ENCODE measurements around the gene NCAPH2.

NCAPH2 gene

GRCh38 chr22:50520826-50521453, 12.9 kb downstream of the NCAPH2 start:
- no peak for TF ChIP-seq CTCF (IDR thresholded peaks at IDR 0.05; ENCODE audit: insufficient read depth, missing control alignments)
- DNase-seq (ENCODE audit: insufficient read length, low spot score) (no peak), FAIRE-seq (no peak)

DNA sequence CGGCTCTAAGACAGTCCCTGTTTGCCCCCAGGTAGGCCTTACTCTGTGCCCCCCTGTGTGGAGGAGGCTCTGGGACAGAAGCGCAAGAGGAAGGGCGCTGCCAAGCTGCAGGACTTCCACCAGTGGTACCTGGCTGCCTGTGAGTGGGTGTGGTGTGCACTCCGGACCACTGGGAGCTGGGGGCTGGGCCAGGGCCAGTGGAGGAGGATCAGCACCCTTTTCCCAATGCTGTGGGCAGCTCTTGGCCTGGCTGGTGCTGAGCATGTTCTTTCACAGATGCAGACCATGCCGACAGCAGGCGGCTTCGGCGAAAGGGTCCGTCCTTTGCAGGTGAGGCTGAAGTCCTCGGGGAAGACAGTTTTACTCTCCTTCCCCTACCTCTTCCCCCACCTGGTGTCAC, 13.7 kb downstream of the NCAPH2 start:
- no peak for DNase-seq (ENCODE audit: insufficient read length, low spot score)
- no peak for FAIRE-seq

DNA sequence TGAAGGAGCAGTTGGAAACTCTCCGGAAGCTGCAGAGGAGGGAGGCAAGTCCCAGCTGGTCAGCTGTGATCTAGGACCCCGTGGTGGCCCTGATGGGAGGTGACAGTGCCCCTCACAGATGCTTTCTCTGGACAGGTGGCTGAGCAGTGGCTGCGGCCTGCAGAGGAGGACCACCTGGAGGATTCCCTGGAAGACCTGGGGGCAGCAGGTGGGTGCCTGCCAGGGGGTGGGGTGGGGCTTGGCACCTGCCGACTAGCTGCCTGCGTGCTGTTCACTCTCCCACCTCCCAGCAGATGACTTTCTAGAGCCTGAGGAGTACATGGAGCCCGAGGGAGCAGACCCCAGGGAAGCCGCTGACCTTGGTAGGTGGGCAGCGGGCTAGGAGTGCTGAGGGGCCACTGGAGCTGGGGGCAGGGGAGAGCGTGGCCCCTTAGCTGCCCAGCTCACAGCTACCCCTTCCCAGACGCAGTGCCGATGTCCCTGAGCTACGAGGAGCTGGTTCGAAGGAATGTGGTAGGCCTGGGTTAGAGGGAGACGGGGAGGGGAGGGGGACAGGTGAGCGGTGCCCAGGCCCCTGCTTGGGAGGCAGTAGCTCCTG, 14.3 kb downstream of the NCAPH2 start:
- no peak for TF ChIP-seq CTCF (IDR thresholded peaks at IDR 0.05; ENCODE audit: insufficient read depth, missing control alignments)
- FAIRE-seq: no peak
- DNase-seq (ENCODE audit: insufficient read length, low spot score): no peak

More for the DNA sequence above, 13.7 kb downstream of the NCAPH2 start:
- no peak for TF ChIP-seq CTCF (IDR thresholded peaks at IDR 0.05; ENCODE audit: insufficient read depth, missing control alignments)

- DNase-seq (ENCODE audit: insufficient read length, low spot score) (no peak), FAIRE-seq (no peak)
- TF ChIP-seq CTCF (IDR thresholded peaks at IDR 0.05; ENCODE audit: insufficient read depth, missing control alignments): no peak
Observed at GRCh38 chr22:50522806-50523438, 14.9 kb downstream of the NCAPH2 start.

- no peak for FAIRE-seq
- no peak for DNase-seq (ENCODE audit: insufficient read length, low spot score)
- TF ChIP-seq CTCF (IDR thresholded peaks at IDR 0.05; ENCODE audit: insufficient read depth, missing control alignments): no peak
Observed at GRCh38 chr22:50523458-50523805, 15.4 kb downstream of the NCAPH2 start.

DNA sequence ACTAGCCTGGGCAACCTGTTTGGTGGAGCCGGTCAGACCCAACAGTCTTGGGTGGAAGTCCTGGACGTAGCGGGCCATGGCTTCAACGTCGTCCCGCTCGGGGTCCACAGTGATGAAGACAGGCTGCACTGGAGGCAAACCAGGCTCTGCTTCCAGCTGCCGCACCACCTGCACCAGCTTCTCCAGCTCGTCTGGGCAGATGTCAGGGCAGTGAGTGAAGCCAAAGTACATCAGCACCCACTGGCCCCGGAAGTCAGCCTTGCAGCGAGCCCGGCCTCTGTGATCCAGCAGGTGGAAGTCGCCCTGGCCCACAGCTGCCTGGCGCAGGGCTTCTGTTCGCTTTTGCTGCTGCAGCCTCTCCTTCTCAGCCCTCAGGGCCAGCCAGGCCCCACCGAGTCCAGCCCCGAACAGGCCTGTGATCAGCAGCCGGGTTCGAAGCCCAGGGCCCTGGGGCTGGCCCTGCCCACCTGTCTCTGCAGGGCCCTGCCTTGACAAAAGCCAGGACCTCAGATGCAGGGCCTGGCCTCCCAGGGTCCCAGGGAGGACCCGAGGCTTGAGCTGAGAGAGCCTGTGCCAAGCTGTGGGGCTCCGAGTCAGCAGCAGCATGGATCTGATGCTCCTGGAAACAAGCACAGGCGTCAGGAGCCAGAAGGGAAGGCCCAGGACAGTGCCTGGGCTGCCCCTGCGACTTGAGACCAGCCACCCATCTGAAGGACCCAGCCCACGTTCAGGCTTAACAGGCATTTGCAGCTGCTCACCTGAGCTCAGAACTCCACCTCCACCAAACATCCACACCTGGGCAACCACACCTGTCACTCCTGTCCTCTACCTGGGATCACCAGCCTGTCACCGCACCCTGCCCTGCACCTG, 16.0 kb downstream of the NCAPH2 start:
- DNase-seq (ENCODE audit: insufficient read length, low spot score) (no peak), FAIRE-seq (no peak)
- TF ChIP-seq CTCF (IDR thresholded peaks at IDR 0.05; ENCODE audit: insufficient read depth, missing control alignments): no peak
